GM12873 (cell line): Measurements from ENCODE around the gene ZNF277.

Experiments used
- TF ChIP-seq, protein P1 (sequence below): IDR thresholded peaks from 2 replicates; pipeline ENCODE4 v1.5.1; 2012; ENCODE audit warnings: low read depth, mild to moderate bottlenecking, moderate library complexity, low read length, control low read depth; ENCODE audit not compliant: insufficient read depth; ENCODE audit errors: missing control alignments

Gene ZNF277, protein sequence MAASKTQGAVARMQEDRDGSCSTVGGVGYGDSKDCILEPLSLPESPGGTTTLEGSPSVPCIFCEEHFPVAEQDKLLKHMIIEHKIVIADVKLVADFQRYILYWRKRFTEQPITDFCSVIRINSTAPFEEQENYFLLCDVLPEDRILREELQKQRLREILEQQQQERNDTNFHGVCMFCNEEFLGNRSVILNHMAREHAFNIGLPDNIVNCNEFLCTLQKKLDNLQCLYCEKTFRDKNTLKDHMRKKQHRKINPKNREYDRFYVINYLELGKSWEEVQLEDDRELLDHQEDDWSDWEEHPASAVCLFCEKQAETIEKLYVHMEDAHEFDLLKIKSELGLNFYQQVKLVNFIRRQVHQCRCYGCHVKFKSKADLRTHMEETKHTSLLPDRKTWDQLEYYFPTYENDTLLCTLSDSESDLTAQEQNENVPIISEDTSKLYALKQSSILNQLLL

DNA sequence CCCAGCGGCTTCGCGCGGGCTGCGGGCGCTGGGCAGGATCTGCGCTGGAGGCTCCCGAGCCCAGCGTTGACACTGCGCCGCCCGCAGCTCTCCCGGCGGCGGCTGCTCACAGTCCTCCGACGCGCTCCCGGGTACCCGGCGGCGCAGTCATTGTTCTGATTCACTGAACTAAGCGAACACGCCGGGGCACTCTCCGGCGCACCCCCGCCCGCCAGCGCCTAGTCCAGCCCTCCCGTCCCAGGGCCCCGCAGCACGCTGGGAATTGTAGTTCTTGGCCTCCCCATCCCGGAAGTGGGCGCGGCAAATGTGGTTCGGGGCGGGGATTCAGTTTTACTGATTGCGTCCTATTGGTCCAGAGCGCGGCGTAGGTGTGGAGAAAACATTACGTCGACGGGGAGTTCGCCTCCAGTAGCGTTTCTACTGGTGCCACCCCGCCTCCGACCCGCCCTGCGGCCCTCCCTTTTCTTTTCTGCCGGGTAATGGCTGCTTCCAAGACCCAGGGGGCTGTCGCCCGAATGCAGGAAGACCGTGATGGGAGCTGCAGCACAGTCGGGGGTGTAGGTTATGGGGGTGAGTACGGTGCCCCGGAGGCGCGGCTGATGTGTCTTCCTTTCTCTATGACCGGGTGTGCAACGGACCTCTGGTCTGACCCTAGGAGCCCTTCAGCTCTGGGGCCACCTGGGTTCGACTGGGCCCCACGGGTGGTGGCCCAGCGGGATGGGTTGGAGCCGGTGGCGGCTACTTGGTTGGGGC, at the start of gene ZNF277, which contains the start of gene DOCK4:
Gene ZNF277, plus strand, starts transcription at position 458 of the 753 bp plus-strand sequence. Its CDS starts 22 bp downstream, at position 480.
Gene DOCK4, minus strand, starts transcription at position 162 of the 753 bp plus-strand sequence. CDS start 261 bp downstream, outside the sequence.
- TF ChIP-seq, protein P1, sequence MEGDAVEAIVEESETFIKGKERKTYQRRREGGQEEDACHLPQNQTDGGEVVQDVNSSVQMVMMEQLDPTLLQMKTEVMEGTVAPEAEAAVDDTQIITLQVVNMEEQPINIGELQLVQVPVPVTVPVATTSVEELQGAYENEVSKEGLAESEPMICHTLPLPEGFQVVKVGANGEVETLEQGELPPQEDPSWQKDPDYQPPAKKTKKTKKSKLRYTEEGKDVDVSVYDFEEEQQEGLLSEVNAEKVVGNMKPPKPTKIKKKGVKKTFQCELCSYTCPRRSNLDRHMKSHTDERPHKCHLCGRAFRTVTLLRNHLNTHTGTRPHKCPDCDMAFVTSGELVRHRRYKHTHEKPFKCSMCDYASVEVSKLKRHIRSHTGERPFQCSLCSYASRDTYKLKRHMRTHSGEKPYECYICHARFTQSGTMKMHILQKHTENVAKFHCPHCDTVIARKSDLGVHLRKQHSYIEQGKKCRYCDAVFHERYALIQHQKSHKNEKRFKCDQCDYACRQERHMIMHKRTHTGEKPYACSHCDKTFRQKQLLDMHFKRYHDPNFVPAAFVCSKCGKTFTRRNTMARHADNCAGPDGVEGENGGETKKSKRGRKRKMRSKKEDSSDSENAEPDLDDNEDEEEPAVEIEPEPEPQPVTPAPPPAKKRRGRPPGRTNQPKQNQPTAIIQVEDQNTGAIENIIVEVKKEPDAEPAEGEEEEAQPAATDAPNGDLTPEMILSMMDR = no peak

DNA sequence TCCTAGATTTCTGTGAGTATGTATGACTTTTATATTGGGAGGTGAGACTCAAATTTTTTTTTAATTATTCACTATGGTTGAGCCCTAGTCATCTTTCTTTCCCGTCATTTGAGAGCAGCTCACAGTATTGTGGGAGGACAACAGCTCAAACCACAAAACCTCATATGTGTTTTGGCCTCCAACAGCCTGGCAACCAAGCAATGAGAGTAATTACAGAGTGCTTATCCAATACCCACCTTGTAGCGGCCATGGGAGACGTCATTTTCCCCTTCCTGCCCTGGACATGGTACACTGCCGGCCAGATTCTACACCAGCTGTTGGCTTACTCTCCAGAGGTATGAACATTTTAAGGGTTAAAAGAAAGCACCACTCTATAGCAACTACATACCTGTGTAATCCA, 49.4 kb upstream of the ZNF277 start:
- TF ChIP-seq, protein P1 = no peak

DNA sequence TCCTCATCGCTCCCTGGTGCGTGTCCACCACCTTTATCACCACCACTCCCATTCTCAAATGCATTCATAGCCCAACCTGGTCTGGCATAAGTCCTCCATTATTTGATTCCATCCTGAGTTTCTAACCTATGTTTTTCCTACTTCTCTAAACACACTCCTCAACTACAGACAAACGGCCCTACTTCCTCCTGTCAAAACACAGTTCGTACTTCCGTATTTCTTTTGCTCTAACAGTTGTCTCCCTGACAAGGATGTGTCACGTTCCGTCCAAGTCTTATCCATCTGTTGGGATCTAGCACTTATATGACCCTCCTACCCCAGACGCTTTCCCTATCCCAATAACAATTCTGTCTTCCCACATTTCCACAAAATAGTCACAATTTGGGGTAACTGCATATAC, 47.1 kb upstream of the ZNF277 start:
- TF ChIP-seq, protein P1 = no peak

DNA sequence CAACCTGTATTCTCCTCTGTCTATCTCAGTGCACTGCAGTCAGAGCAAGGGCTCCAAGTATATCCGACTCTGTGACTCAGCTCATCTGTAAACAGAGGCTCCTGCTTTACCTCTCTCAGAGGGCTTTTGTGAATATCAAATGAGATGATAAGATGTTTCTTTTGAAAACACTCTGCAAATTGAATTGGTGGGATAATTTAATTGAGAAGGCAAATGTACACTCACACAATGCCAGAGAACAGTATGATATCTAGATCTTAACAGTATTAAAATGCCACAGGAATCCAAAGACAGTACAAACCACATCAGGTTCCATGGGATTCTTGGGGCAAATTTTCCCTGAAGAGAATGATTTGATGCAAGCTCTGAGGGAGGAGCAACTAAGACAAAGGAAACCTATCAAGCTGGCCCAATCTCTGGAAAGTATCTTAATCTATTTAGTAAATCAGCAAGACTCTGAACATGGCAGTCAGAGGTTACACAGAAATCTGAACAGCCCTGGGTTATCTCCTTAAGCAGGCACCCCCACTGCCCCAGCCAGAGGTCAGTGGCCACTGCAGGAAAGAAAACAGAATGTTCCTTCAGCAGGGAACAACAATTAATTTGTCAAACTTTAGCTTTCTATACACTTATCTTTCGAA, 46.2 kb upstream of the ZNF277 start:
- TF ChIP-seq, protein P1 = no peak

DNA sequence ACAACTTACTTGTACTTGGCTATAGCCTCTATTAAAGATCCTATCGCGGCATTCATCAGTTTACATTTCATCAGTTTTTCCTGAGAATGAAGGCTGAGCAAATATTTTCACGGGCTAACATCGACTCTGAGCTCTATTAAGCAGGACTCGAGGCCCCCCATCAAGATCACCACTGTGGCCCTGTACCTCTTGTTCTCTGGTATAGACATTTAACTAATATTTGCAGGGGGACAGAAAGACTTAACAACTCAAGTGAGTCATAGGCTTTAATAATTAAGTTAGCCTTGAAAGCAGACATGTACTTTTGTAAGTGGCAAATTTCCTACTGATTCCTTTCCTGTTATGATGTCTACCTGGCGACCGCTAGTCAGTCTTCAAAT, 45.7 kb upstream of the ZNF277 start:
- TF ChIP-seq, protein P1 = no peak

DNA sequence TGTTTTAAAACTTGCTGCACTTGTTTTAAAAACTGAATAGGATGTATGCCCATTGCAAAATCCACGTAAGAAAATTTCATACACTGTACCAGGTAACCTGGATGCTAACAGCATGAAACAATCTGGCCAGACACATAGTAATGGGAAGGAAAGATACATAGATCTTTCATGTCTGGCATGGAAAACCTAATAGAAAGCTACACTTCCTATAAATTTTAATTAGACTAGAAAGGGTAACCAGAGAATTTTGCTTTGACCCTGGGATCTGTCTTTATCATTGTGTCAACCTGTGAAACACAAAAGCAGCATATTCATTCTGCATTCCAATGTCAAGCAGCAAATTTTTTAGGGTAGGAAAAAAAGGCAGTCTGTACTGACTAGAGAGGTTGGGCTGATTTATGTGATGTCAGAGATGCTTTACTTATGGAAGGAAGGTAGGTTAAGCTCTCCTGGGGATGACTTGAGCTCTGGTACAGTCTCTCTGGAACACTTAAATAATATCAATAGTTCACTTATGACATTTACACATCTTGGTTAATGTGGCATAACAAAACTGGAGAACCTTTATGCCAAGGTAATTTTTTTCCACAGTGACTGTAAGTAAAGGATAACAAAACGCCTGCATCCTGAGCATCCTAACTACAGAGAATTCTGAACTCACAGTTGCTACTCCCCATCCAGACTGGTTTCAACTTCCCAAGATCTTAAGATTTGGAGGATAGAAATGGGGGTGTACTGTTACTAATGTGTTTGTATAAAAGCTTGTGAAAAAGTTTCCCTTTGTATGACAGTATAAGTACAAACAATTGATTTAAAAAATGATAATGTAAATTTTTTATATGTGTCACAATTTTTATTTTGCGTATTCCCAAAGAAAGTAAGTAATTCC, 45.0 kb upstream of the ZNF277 start:
- TF ChIP-seq, protein P1 = no peak
